ENCODE results near the gene RPS6KA5.

RPS6KA5 gene

DNA sequence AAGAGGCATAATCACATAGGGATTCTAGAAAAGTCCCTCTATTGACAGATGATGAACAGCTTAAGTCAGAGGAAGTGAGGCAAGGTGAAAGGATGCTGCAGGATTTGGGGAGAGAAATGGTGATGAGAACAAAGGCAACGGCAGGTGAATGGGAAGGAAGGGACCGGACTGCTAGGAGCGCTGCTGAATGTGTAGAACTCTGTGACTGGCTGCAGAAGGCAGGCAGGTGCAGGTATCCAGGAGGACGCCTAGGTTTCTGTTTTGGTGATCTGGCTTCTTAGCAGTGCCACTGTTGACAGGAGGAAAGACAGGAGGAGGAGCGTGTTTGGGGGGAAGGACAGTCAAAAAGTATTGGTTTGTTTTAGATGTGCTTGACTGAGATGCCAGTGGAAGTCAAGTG lies 185.8 kb downstream of the RPS6KA5 start:
- no peak overlapping the region for H3K4me3 ChIP-seq (ENCODE audit: low read depth in 1 of 2, low read length in 1 of 2)
- TF ChIP-seq, protein P1, sequence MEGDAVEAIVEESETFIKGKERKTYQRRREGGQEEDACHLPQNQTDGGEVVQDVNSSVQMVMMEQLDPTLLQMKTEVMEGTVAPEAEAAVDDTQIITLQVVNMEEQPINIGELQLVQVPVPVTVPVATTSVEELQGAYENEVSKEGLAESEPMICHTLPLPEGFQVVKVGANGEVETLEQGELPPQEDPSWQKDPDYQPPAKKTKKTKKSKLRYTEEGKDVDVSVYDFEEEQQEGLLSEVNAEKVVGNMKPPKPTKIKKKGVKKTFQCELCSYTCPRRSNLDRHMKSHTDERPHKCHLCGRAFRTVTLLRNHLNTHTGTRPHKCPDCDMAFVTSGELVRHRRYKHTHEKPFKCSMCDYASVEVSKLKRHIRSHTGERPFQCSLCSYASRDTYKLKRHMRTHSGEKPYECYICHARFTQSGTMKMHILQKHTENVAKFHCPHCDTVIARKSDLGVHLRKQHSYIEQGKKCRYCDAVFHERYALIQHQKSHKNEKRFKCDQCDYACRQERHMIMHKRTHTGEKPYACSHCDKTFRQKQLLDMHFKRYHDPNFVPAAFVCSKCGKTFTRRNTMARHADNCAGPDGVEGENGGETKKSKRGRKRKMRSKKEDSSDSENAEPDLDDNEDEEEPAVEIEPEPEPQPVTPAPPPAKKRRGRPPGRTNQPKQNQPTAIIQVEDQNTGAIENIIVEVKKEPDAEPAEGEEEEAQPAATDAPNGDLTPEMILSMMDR (IDR thresholded peaks at IDR 0.05): no peak
- no peaks in the 10 kb centered on the region for H3K27me3 ChIP-seq
- H3K27ac ChIP-seq: no peak overlapping the region
- H3K4me1 ChIP-seq (ENCODE audit: control insufficient read depth in 1 of 2, insufficient read depth in 1 of 2, low read depth in 1 of 2, low read length in 1 of 2): no peaks in the 10 kb centered on the region
- H3K9me3 ChIP-seq: no peaks in the 10 kb centered on the region
- peaks cover 58% of the 10 kb centered on the region for H3K36me3 ChIP-seq

DNA sequence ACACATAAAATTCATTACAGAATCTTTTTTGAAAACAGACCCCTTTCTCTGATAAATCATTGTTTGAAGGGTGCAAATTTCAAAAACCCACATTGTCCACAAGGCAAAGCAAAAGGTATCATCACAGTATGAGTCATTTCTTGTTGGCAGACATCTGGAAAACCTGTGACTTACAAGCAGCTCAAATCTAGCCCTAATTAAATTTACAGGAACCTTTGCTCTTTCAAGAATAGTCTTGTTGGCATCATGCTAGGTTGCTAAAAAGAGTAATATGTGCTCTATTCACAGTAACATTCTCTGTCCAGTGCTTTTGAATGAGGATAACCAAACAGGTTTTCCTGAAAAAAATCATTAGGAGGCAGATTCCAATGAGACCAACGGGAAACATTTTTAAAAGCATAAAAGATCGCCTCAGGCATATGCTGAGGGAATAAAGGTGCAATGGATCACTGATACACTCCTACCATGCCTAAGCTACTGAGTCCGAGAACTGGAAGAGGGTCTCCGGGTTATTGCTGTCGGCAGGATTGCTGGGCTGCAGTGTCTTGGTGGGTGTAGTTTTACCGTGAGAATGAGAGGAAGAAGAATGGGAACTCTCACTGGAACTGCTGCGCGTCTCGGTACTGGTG lies 188.7 kb downstream of the RPS6KA5 start:
- no peaks in the 10 kb centered on the region for H3K27me3 ChIP-seq
- H3K36me3 ChIP-seq: peaks cover 54% of the 10 kb centered on the region
- no peak overlapping the region for H3K27ac ChIP-seq
- H3K4me3 ChIP-seq (ENCODE audit: low read depth in 1 of 2, low read length in 1 of 2): no peak overlapping the region
- no peaks in the 10 kb centered on the region for H3K9me3 ChIP-seq
- H3K4me1 ChIP-seq (ENCODE audit: control insufficient read depth in 1 of 2, insufficient read depth in 1 of 2, low read depth in 1 of 2, low read length in 1 of 2): no peaks in the 10 kb centered on the region
- TF ChIP-seq, protein P1 (IDR thresholded peaks at IDR 0.05): no peak

DNA sequence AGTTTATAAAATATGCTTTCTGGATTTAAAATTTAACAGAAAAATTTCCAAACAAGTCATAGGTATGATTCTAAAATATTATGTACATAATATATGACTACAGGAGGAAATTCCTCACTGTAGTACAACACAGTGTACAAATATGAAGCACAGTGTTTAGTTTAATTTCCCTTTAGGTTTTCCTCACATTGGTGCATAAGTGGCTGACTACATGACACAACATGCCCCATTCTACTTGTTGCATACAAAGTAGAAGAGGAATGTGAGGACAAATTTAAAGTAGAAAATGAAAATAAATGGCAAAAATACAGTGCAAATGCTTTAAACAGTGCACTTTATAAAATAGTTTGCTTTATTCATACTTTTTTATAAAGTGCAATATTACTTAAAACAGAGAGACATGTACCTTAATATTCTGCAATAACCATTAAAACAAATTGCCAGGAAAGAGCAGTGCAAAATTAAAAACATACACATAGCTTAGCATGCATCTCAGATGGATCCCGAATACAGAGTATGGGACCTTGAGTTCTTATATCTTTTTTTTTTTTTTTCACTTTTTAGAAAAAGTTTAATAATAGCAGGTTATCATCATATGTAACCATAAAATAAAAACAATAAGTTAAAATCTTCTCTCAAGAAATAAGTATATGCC lies 189.4 kb downstream of the RPS6KA5 start:
- TF ChIP-seq, protein P1 (IDR thresholded peaks at IDR 0.05): no peak
- H3K4me3 ChIP-seq (ENCODE audit: low read depth in 1 of 2, low read length in 1 of 2): no peak overlapping the region
- H3K27me3 ChIP-seq: no peaks in the 10 kb centered on the region
- no peaks in the 10 kb centered on the region for H3K9me3 ChIP-seq
- H3K4me1 ChIP-seq (ENCODE audit: control insufficient read depth in 1 of 2, insufficient read depth in 1 of 2, low read depth in 1 of 2, low read length in 1 of 2): no peaks in the 10 kb centered on the region
- peaks cover 50% of the 10 kb centered on the region for H3K36me3 ChIP-seq
- no peak overlapping the region for H3K27ac ChIP-seq

DNA sequence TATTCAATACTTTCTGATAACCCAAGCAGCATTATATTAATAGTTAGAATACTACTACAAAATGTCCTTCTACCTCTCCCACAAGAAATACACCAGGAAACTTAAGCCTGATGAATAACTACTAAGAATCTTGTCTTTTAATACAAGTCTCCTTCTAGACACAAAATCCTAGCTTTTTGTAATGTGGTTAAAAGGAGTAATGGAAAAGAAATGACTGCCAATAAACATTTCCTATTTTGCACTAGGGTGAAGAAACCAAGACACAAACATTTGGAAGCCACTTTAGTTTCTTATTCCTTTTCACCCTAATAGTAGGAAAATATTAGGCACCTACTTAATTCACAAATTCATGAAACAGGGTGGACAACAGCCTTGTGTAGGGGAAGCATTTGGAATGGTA lies 192.9 kb downstream of the RPS6KA5 start:
- Histone ChIP-seq H3K27me3 (no peaks in the 10 kb centered on the region), H3K4me1 (ENCODE audit: control insufficient read depth in 1 of 2, insufficient read depth in 1 of 2, low read depth in 1 of 2, low read length in 1 of 2) (no peaks in the 10 kb centered on the region), H3K4me3 (ENCODE audit: low read depth in 1 of 2, low read length in 1 of 2) (no peak overlapping the region), H3K27ac (no peak overlapping the region), H3K9me3 (no peaks in the 10 kb centered on the region), H3K36me3 (peaks cover 21% of the 10 kb centered on the region)
- TF ChIP-seq, protein P1 (IDR thresholded peaks at IDR 0.05): no peak

DNA sequence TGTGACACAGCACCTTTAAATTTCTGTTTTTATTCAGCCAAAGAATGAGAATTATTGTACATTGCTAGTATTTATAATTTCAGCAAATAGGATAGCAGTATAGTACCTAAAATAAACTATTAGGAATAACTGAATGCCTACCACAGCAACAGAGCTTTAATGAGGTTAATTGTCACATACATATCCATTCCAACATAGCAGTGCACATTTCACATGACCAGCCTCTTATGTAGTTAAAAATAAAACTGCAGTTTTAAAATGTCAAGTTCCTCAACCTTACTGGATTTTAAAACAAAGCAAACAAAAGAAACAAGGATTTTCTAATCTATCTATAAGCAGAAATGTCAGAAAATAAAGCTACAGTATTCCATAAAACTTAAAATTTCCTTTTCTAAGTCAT lies 193.6 kb downstream of the RPS6KA5 start:
- no peak overlapping the region for H3K27ac ChIP-seq
- TF ChIP-seq, protein P1 (IDR thresholded peaks at IDR 0.05): no peak

More for the DNA sequence above, 193.6 kb downstream of the RPS6KA5 start:
- no peaks in the 10 kb centered on the region for H3K27me3 ChIP-seq
- H3K36me3 ChIP-seq: peaks cover 15% of the 10 kb centered on the region
- H3K9me3 ChIP-seq: no peaks in the 10 kb centered on the region
- no peaks in the 10 kb centered on the region for H3K4me1 ChIP-seq (ENCODE audit: control insufficient read depth in 1 of 2, insufficient read depth in 1 of 2, low read depth in 1 of 2, low read length in 1 of 2)
- H3K4me3 ChIP-seq (ENCODE audit: low read depth in 1 of 2, low read length in 1 of 2): no peak overlapping the region

Measured in neutrophil (primary cell).